Adrenal gland (tissue), 12 donors: Measurements from ENCODE around the gene HLA-F. TPM values are rescaled to one million over a fixed set of nuclear protein-coding genes. Genes with fewer than 3 reads are reported as not detected.

Experiments
- DNase-seq, 7 donors: peaks; one replicate each; pipeline ENCODE4 v3.0.0-alpha.2; 2019 to 2020
- H3K27ac ChIP-seq, 5 donors: fragments of 200-600 bp; sonication (generic) in 4 of 5; 1 replicate in 3 of 5; 2 replicates in 2 of 5; pipeline versions ENCODE4 v1.5.1 to v1.8.0; 2016 to 2020; ENCODE audit warnings: mild to moderate bottlenecking in 1 of 5
- H3K27me3 ChIP-seq: fragments of 200-600 bp; 2 replicates; pipeline ENCODE4 v1.8.0; 2021
- H3K36me3 ChIP-seq, 2 donors: fragments of 200-600 bp; replicated peaks in 1 of 2; 1 replicate in 1 of 2; 2 replicates in 1 of 2; pipeline versions ENCODE4 v1.5.1 to v1.8.0; 2018 to 2022
- H3K4me1 ChIP-seq, 2 donors: fragments of 200-600 bp; replicated peaks in 1 of 2; 1 replicate in 1 of 2; 2 replicates in 1 of 2; pipeline versions ENCODE4 v1.5.1 to v1.8.0; 2018 to 2021
- H3K4me3 ChIP-seq, 4 donors: fragments of 200-600 bp; sonication (generic) in 3 of 4; one replicate each; pipeline ENCODE4 v1.5.1; 2016 to 2018
- H3K9me3 ChIP-seq, 3 donors: fragments of 200-600 bp; sonication (generic) in 1 of 3; replicated peaks in 1 of 3; 1 replicate in 2 of 3; 2 replicates in 1 of 3; pipeline versions ENCODE4 v1.5.1 to v1.8.0; 2016 to 2021
- POLR2A ChIP-seq, 2 donors: fragments of 450-650 bp; IDR thresholded peaks; one replicate each; pipeline ENCODE4 v1.6.1; 2017; ENCODE audit warnings: antibody characterized with exemption in 2 of 2, mild to moderate bottlenecking in 2 of 2, moderate library complexity in 1 of 2
- WGBS, 4 donors: extraction: QIAGEN DNeasy Blood & Tissue Kit in 2 of 4; methylation state at CpG; one replicate each; pipeline versions ENCODE4 v1.1.5 to v1.1.7; 2013 to 2017; 5-methylcytosine and 5-hydroxymethylcytosine counted together
- intact Hi-C, 2 donors: fragments of 100-400 bp; cut with DNase I; formaldehyde crosslinking; loops; one replicate each; pipeline versions ENCODE4 v1.14.1 to v1.15.0; 2022 to 2023
- polyA plus RNA-seq, 3 donors: library from polyadenylated mRNA; stranded (reverse); fragments of 200-250 nt in 2 of 3; fragments of 350-450 nt in 1 of 3; fragmentation: Illumina TruSeq in 1 of 3; extraction: RNeasy Lipid Tissue Mini Kit (QIAGEN cat#74804) in 1 of 3; gene quantifications; one replicate each; pipeline ENCODE4 v1.2.3, GENCODE V29; 2013 to 2014
- total RNA-seq, 9 donors: library from RNA; depleted of rRNA in 4 of 9; stranded (reverse); fragments of >200 nt in 4 of 9; fragments of 120-200 nt in 1 of 9; fragmentation: NEBNext Ultra II Directional in 1 of 9; extraction: Animal tissue kit (Norgen Biotek cat#: 25700) in 1 of 9; gene quantifications; one replicate each; pipeline versions ENCODE4 v1.1.0 to v1.2.4, GENCODE V29; 2013 to 2023
- TF ChIP-seq, protein P1 (sequence below), 6 experiments: fragments of 450-650 bp in 4 of 6; fragments of 200-600 bp in 2 of 6; sonication (generic) in 1 of 6; IDR thresholded peaks; 1 replicate in 5 of 6; 2 replicates in 1 of 6; pipeline versions ENCODE4 v1.5.1 to v1.8.0; 2016 to 2021; ENCODE audit warnings: antibody characterized with exemption in 6 of 6, mild to moderate bottlenecking in 2 of 6, moderate library complexity in 1 of 6
- donor health status: healthy with polysubstance abuse.
- donor health status: Bipolar disorder and iron deficiency.
- donor health status: DM: yes; HTN: yes; CAD: no.
- donor health status: DM: no; HTN: no; CAD: no.
- donor health status: DM: no; HTN: no; CAD: no.
- donor health status: DM: yes; HTN: yes; CAD: no.

The HLA-F gene
- total and polyA plus RNA-seq, 12 donors = 3.8 to 285 (median 85.0) TPM

DNA sequence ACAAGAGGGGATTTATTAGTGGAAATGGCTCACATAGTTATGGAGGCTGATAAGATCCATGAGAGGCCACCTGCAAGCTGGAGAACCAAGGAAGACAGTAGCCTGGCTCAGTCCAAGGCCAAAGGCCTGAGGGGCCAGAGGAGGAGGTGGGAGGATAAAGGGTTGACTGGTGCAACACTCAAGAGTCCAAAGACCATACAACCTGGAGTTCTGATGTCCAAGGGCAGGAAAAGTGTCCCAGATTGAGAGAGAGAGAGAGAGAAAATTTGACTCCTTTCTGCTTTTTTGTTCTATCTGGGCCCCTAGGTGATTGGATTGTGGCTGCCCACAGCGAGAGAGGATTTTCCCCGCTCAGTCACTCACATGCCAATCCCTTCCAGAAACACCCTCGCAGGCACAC is 8.0 kb downstream of the HLA-F start:
- H3K4me1 ChIP-seq = no peaks in the 10 kb centered on the region
- no peak overlapping the region for H3K27ac ChIP-seq
- no peaks in the 10 kb centered on the region for H3K9me3 ChIP-seq
- no peaks in the 10 kb centered on the region for H3K27me3 ChIP-seq
- intact Hi-C loops = loop anchor here in 1 of 2 donors (10.0 kb wide), 1 partner anchor 104 kb away; no protein-coding TSS in a partner anchor
- TF ChIP-seq, protein P1, sequence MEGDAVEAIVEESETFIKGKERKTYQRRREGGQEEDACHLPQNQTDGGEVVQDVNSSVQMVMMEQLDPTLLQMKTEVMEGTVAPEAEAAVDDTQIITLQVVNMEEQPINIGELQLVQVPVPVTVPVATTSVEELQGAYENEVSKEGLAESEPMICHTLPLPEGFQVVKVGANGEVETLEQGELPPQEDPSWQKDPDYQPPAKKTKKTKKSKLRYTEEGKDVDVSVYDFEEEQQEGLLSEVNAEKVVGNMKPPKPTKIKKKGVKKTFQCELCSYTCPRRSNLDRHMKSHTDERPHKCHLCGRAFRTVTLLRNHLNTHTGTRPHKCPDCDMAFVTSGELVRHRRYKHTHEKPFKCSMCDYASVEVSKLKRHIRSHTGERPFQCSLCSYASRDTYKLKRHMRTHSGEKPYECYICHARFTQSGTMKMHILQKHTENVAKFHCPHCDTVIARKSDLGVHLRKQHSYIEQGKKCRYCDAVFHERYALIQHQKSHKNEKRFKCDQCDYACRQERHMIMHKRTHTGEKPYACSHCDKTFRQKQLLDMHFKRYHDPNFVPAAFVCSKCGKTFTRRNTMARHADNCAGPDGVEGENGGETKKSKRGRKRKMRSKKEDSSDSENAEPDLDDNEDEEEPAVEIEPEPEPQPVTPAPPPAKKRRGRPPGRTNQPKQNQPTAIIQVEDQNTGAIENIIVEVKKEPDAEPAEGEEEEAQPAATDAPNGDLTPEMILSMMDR (IDR thresholded peaks at IDR 0.05) = no peak
- no peak for TF ChIP-seq POLR2A (IDR thresholded peaks at IDR 0.05)
- 59 to 77% (median 66%) methylated on average over 3 of the region's 3 CpGs for WGBS, 4 donors
- DNase-seq = no peak
- H3K36me3 ChIP-seq = peaks cover 0 to 21% of the 10 kb centered on the region in 2 donors
- H3K4me3 ChIP-seq = no peak overlapping the region

DNA sequence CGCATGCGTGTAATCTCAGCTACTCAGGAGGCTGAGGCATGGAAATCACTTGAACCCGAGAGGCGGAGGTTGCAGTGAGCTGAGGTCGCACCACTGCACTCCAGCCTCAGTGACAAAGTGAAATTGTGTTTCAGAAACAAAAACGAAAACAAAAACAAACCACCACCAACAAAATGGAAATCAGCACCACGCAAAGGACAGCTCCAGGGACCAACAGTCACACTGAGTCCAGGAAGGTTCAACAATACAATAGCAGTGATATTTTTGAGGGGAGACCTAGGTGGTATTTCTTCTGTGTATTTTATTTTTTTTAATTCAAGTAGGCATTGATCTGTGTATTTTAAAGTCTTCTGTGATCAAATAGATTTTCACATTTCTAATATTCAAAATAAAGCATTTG is 9.8 kb downstream of the HLA-F start:
- no peaks in the 10 kb centered on the region for H3K9me3 ChIP-seq
- peaks cover 0 to 3% of the 10 kb centered on the region in 2 donors for H3K36me3 ChIP-seq
- no peak for TF ChIP-seq POLR2A (IDR thresholded peaks at IDR 0.05)
- TF ChIP-seq, protein P1 (IDR thresholded peaks at IDR 0.05) = no peak
- intact Hi-C loops = loop anchor here in 1 of 2 donors (10.0 kb wide), 1 partner anchor 102 kb away; no protein-coding TSS in a partner anchor
- no peak overlapping the region for H3K27ac ChIP-seq
- WGBS, 4 donors = 61 to 70% (median 64%) methylated on average over 7 of the region's 7 CpGs
- no peaks in the 10 kb centered on the region for H3K4me1 ChIP-seq
- H3K4me3 ChIP-seq = no peak overlapping the region
- no peaks in the 10 kb centered on the region for H3K27me3 ChIP-seq
- no peak for DNase-seq

DNA sequence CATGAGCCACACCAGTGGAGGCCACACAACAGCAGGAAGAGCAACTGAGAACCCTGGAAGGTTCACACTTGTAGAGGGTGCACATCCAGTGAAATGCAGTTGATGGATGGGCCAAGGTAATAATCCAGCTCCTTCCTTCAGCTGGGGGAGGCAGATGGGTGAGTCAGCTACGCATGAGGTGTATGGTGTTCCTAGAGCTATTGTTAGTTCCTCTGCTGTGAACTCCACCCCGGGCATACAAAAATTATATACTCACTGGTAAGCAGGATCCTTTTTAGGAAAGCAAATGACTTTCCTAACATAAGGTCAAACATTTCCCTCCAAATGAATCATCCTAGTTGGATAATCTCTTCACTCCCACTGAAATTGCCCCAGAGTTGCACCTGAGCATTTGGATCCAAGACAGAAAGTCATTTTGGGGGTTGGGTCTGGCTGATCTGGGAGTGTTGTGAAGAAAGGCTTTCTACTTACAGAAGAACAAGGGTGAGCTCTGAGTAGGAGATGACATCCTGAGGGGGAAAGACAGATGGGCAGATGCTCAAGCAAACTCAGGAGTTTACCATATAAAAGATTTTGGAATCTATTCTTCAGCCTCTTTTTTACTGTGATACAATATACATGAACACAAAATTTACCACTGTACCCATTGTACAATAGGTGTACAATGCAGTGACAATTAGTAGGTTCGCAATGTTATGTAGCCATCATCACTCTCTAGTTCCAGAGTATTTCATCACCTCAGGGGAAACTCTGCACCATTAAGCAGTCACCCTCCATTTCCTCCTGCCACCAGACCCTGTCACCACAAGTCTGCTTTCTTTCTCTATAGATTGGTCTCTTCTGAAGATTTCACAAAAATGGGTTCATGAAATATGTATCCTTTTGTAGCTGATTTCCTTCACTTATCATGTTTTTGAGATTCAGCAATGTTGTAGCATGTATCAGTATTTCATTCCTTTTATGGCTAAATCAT is 11.1 kb downstream of the HLA-F start:
- TF ChIP-seq, protein P1 (IDR thresholded peaks at IDR 0.05) = no peak
- no peak for TF ChIP-seq POLR2A (IDR thresholded peaks at IDR 0.05)
- Histone ChIP-seq H3K4me3 (no peak overlapping the region), H3K9me3 (no peaks in the 10 kb centered on the region), H3K27ac (no peak overlapping the region), H3K36me3 (no peaks in the 10 kb centered on the region), H3K27me3 (no peaks in the 10 kb centered on the region), H3K4me1 (no peaks in the 10 kb centered on the region)
- 59 to 76% (median 70%) methylated on average over 3 of the region's 3 CpGs for WGBS, 4 donors
- DNase-seq = peak in 1 of 7 donors; percentile 17
- intact Hi-C loops = loop anchor here in 1 of 2 donors (10.0 kb wide), 1 partner anchor 100 kb away; no protein-coding TSS in a partner anchor

DNA sequence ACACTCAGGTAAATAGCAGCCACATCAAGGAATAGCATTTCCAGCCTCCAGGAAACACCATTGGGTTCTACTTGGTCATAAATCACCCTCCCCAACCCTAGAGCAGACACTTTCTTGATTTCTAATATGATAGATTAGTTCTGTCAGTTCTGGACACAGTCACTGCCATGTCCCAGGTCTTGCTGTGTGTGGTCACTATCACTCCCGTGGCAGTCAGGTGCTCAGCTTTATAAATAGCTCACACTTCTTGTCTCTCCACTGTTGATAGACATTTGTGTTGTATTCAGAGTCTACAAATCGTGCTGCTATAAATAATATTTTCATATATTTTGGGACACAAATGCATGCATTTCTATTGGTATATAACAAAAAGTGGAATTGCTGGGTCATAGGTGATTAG is 13.3 kb downstream of the HLA-F start:
- peak in 1 of 7 donors; percentile 27 for DNase-seq
- H3K27ac ChIP-seq = no peak overlapping the region
- no peak for TF ChIP-seq POLR2A (IDR thresholded peaks at IDR 0.05)
- TF ChIP-seq, protein P1 (IDR thresholded peaks at IDR 0.05) = no peak
- H3K4me3 ChIP-seq = no peak overlapping the region
- H3K27me3 ChIP-seq = no peaks in the 10 kb centered on the region
- no peaks in the 10 kb centered on the region for H3K4me1 ChIP-seq
- H3K36me3 ChIP-seq = no peaks in the 10 kb centered on the region
- intact Hi-C loops = loop anchor here in 1 of 2 donors (10.0 kb wide), 1 partner anchor 98 kb away; no protein-coding TSS in a partner anchor
- no peaks in the 10 kb centered on the region for H3K9me3 ChIP-seq
- 57 to 68% (median 63%) methylated on average over 2 of the region's 2 CpGs for WGBS, 4 donors
